Measurements from ENCODE around the gene TSPAN5.

GRCh38 chr4:98606894-98607293, 51.5 kb downstream of the TSPAN5 start:
- no peak for TF ChIP-seq CTCF (IDR thresholded peaks at IDR 0.05)
- TF ChIP-seq POLR2A (IDR thresholded peaks at IDR 0.05) = no peak

Data from heart left ventricle (tissue), 13 donors.